Measurements from ENCODE around the gene MAN2A2. TPM values are rescaled to one million over a fixed set of nuclear protein-coding genes. Genes with fewer than 3 reads are reported as not detected.

Gene MAN2A2
- total RNA-seq, 1 donor from 2014 or later, result 33.3 TPM

DNA sequence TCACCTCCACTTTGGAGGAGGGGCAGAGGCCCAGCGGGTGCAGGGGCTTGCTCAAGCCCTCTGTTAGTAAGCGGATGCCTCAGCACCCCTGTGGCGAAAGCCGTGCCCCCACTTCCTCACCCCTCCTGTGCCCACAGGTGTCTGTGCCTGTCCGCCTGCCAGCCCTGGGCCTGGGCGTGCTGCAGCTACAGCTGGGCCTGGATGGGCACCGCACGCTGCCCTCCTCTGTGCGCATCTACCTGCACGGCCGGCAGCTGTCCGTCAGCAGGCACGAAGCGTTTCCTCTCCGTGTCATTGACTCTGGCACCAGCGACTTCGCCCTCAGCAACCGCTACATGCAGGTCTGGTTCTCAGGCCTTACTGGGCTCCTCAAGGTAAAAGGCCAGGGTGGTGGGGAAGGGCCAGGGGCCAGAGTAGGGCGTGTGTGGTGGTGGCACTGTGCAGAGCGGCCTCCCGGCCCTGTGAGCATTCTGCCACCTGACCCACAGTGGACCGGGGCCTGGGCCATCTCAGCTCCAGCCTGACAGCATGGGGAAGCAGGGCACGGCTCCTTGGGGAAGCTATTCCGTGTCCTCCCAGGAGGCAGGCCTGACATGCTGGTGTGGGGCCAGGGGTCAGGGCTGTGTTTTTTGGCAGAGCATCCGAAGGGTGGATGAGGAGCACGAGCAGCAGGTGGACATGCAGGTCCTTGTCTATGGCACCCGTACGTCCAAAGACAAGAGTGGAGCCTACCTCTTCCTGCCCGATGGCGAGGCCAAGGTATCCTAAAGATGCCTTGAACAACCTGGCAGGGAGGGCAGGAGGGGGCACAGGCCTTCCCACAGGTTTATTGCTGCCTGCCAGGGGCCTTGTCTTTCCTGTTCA, 9.0 kb downstream of the MAN2A2 start:
- Histone ChIP-seq H3K4me3 (ENCODE audit: low read depth, low read length) (no peak overlapping the region), H3K36me3 (ENCODE audit: control insufficient read depth, insufficient read depth, low read length) (peaks cover 3% of the 10 kb centered on the region), H3K27me3 (ENCODE audit: control insufficient read depth, insufficient read depth, low read length) (no peaks in the 10 kb centered on the region)
- TF ChIP-seq, protein P1, sequence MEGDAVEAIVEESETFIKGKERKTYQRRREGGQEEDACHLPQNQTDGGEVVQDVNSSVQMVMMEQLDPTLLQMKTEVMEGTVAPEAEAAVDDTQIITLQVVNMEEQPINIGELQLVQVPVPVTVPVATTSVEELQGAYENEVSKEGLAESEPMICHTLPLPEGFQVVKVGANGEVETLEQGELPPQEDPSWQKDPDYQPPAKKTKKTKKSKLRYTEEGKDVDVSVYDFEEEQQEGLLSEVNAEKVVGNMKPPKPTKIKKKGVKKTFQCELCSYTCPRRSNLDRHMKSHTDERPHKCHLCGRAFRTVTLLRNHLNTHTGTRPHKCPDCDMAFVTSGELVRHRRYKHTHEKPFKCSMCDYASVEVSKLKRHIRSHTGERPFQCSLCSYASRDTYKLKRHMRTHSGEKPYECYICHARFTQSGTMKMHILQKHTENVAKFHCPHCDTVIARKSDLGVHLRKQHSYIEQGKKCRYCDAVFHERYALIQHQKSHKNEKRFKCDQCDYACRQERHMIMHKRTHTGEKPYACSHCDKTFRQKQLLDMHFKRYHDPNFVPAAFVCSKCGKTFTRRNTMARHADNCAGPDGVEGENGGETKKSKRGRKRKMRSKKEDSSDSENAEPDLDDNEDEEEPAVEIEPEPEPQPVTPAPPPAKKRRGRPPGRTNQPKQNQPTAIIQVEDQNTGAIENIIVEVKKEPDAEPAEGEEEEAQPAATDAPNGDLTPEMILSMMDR (IDR thresholded peaks at IDR 0.05; ENCODE audit: insufficient read depth, low read length, poor library complexity, severe bottlenecking), result no peak
- no peak for DNase-seq (ENCODE audit: low read depth)

DNA sequence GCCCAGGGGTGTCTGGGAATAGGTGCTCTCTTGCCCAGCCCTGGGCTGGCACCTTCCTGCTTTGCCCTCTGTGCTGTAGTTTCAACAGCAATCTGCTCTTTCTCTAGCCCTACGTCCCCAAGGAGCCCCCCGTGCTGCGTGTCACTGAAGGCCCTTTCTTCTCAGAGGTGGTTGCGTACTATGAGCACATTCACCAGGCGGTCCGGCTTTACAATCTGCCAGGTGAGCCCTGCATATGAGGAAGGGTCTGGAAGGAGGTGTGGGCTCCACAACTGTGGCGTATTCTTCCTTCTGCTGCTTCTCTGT, 9.6 kb downstream of the MAN2A2 start:
- Histone ChIP-seq H3K4me3 (ENCODE audit: low read depth, low read length) (no peak overlapping the region), H3K27me3 (ENCODE audit: control insufficient read depth, insufficient read depth, low read length) (no peaks in the 10 kb centered on the region), H3K36me3 (ENCODE audit: control insufficient read depth, insufficient read depth, low read length) (peaks cover 3% of the 10 kb centered on the region)
- TF ChIP-seq, protein P1 (IDR thresholded peaks at IDR 0.05; ENCODE audit: insufficient read depth, low read length, poor library complexity, severe bottlenecking), result no peak
- DNase-seq (ENCODE audit: low read depth), result no peak

DNA sequence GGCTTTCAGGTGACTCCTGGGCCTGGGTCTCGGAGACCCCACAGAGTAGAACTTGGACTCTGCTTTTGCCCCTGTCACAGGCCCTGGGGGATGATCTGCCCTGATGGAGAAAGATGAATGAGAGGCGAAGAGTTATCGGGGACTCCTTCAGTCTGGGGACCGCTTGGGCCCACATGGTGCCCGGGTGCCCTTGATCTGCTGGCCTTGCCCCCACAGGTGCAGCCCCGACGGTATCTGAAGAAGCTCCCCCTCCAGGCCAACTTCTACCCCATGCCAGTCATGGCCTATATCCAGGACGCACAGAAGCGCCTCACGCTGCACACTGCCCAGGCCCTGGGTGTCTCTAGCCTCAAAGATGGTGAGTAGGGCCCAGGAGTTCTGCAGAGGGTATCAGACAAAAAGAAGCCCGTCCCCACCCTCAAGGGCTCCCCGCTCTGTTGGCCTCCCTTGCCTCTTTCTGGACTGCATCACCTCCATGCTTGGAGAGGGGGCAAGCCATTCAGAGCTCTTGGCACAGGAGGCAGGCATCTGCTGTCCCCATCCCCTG, 10.4 kb downstream of the MAN2A2 start:
- peaks cover 3% of the 10 kb centered on the region for H3K36me3 ChIP-seq (ENCODE audit: control insufficient read depth, insufficient read depth, low read length)
- TF ChIP-seq, protein P1 (IDR thresholded peaks at IDR 0.05; ENCODE audit: insufficient read depth, low read length, poor library complexity, severe bottlenecking), result no peak

DNA sequence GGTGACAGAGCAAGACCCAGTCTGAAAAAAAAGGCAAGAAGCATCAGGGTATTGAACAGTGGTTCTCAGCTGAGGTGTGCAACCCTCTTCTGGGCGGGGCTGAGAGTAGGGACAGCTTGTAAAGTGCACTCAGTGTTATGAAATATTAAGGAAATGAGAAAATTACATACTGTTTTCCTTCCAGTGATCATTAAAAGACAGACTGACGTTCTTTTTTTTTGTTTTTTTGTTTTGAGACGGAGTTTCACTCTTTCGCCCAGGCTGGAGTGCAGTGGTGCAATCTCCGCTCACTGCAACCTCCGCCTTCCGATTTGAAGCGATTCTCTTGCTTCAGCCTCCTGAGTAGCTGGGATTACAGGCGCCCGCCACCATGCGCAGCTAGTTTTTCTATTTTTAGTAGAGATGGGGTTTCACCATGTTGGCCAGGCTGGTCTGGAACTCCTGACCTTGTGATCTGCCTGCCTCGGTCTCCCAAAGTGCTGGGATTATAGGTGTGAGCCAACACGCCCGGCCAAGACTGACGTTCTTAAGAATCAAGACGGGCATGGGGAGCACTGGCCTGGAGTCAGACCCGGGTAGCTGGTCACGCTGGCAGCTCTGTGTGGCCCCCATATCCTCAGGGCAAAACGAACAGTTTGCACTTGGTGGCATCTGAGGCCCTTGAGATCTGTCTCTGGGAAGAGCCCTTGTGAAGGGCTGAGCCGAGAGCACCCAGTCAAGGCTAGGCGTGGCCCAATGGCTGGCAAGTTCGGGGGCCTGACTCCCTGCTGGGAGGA, 11.4 kb downstream of the MAN2A2 start:
- TF ChIP-seq, protein P1 (IDR thresholded peaks at IDR 0.05; ENCODE audit: insufficient read depth, low read length, poor library complexity, severe bottlenecking), result no peak
- DNase-seq (ENCODE audit: low read depth), result no peak
- Histone ChIP-seq H3K36me3 (ENCODE audit: control insufficient read depth, insufficient read depth, low read length) (peaks cover 3% of the 10 kb centered on the region), H3K4me3 (ENCODE audit: low read depth, low read length) (no peak overlapping the region), H3K27me3 (ENCODE audit: control insufficient read depth, insufficient read depth, low read length) (no peaks in the 10 kb centered on the region)

More for the DNA sequence above, 10.4 kb downstream of the MAN2A2 start:
- Histone ChIP-seq H3K4me3 (ENCODE audit: low read depth, low read length) (no peak overlapping the region), H3K27me3 (ENCODE audit: control insufficient read depth, insufficient read depth, low read length) (no peaks in the 10 kb centered on the region)
- no peak for DNase-seq (ENCODE audit: low read depth)

DNA sequence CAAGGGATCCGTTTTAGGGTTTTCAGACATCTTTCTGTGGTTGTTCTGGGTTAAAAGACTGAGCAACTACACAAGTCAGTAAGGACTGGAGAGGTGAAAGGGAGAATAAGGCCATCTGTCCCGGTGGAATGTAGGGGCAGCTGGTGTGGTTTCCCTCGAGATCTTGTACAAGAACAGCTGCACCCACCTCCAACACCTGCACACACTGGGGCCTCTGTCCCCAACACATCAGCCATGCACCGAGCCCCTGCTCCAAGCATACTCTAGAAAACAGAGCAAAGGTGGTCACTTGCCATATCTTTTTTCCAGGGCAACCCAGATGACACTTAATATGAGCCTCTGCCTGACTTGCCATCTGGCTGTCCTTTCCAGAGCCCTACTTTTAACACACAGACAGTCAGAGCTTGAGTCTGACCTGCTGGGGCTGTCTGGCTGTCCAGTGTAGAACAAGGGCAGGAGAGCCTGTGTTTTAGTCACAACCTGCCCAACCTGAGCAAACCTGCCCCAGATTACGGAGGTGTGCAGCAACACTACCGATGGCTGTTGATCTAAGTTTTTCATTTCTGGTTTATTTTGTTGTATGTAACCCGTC, 12.2 kb downstream of the MAN2A2 start:
- Histone ChIP-seq H3K36me3 (ENCODE audit: control insufficient read depth, insufficient read depth, low read length) (peaks cover 3% of the 10 kb centered on the region), H3K4me3 (ENCODE audit: low read depth, low read length) (no peak overlapping the region), H3K27me3 (ENCODE audit: control insufficient read depth, insufficient read depth, low read length) (no peaks in the 10 kb centered on the region)
- no peak for DNase-seq (ENCODE audit: low read depth)
- TF ChIP-seq, protein P1 (IDR thresholded peaks at IDR 0.05; ENCODE audit: insufficient read depth, low read length, poor library complexity, severe bottlenecking), result no peak

All from kidney epithelial cell (primary cell).